ENCODE data around the gene TFCP2L1.

TFCP2L1 gene

DNA sequence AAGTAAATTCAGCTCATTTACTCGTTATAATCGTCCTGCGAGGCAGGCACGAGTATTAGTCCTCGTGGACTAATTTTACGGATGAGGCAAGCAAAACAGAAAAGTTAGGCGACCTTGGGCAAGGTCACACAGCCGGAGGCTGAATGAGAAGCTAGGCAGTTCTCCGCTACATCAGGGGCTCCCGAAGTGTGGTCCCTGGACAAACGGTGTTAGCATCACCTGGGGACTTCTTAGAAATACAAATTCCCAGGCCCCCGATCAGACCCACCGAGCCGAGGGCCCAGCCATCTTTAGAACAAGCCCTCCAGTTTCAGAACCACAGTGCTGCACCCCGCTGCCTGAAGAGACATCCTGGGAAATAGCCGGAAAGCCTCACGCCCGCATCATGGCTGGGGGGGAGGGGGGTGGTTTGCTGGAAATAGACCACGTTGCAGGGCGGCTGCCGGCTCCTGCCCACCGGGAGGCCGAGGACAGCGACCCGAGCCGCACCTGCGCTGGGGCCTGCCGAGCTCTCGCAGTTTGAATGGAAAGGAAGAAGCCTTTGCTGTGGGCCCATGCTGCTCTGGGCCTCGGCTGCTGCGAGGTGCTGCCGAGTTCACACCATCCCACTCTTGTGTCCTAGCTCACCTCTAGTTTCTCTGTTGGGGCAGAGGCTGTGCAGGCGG is 72.2 kb downstream of the TFCP2L1 start:
- no peak for DNase-seq

- DNase-seq, result no peak
These were observed 73.3 kb downstream of the TFCP2L1 start for GRCh38 chr2:121211689-121212151.

DNA sequence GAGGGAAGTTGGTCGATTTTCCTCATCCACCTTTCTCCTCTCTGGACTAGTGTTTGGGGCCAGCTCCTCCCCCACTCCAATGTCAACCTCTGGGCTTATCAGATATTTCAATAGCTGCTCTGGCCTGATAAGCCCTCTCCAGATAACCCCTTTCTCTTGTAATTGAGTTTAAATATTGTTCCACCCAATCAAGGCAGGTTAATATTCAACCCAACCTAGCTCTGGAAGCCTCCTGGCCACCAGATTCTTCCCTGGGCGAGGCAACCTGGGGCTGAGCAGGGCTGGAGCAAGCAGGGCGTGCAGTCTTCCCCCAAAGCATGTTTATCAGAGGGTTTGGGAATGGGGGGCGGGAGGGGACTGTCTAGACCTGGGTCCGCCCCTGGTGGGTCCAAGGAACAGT is 73.8 kb downstream of the TFCP2L1 start:
- no peak for DNase-seq

DNA sequence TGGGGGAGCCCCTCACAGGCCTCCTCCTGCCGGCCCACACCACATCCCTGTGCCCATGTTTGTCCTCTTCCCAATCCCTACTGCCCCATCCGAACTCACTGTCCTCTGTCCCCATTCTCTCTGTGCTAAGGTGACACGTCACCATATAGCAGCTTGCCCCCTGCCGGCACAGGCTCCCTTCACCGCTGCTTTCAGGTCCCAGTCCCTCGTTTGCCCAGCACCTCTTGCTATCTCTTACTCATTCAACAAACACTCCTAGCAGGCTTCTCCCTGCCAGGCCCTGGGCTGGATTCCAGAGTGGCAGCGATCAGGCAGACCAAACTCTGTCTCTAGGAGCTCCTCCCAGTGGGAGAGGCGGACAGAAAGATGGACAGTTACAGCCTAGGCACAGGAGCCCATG is 74.3 kb downstream of the TFCP2L1 start:
- DNase-seq, result no peak

- DNase-seq, result no peak
These were observed 75.9 kb downstream of the TFCP2L1 start for GRCh38 chr2:121209014-121209610.

DNA sequence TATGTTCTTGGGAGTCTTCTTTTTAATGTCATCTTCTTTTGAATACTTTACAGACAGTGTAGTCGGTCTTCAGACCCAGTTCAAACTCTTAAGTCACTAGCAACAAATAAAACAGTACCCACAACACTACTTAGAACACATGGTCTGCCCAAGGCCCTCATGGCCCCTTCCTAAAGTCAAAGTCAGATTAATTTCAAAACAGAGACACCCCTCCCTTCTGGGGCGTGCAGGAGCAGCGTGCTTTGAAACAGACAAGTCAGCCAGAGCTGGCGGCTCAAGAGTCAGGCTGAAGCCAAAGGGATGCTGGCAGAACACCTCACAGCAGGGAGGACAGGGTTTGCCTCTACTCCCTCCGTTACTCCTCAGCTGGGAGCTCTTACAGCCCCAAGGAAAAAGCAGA is 77.5 kb downstream of the TFCP2L1 start:
- DNase-seq, result no peak

DNA sequence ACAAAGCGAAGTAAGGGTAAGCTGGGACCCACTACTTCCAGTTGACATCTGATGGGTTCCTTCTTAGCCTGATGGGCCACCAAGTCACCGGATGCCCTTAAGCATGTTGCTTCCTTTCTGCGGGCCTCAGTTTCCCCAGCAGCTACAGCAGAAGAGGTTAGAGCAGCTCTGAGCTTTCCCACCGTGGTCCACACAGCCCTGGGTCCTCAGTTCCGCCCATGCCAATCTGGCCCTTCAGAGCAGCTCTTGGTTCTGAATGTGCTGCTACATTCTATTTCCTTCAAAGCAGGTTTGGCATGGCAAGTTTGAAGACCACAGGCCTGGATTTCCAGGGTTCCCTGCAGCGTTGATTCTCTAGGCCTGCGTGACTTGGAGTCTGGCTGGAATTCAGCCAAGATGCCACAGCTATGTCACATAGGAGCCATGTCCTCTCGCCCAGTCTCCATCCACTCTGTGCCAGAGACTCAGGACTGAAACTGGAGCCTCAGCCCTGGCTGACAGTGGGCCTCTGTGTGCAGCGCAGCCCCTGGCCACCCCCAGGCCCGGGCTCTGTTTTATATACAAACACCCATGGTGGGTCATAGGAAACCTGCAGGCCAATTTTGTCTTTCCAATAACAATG is 79.6 kb downstream of the TFCP2L1 start:
- no peak for DNase-seq

GRCh38 chr2:121203591-121204249 is 81.3 kb downstream of the TFCP2L1 start:
- DNase-seq, result no peak

- DNase-seq, result no peak
These were observed 82.3 kb downstream of the TFCP2L1 start for GRCh38 chr2:121202541-121203310.

- no peak for DNase-seq
These were observed 83.2 kb downstream of the TFCP2L1 start for GRCh38 chr2:121201796-121202195.

DNA sequence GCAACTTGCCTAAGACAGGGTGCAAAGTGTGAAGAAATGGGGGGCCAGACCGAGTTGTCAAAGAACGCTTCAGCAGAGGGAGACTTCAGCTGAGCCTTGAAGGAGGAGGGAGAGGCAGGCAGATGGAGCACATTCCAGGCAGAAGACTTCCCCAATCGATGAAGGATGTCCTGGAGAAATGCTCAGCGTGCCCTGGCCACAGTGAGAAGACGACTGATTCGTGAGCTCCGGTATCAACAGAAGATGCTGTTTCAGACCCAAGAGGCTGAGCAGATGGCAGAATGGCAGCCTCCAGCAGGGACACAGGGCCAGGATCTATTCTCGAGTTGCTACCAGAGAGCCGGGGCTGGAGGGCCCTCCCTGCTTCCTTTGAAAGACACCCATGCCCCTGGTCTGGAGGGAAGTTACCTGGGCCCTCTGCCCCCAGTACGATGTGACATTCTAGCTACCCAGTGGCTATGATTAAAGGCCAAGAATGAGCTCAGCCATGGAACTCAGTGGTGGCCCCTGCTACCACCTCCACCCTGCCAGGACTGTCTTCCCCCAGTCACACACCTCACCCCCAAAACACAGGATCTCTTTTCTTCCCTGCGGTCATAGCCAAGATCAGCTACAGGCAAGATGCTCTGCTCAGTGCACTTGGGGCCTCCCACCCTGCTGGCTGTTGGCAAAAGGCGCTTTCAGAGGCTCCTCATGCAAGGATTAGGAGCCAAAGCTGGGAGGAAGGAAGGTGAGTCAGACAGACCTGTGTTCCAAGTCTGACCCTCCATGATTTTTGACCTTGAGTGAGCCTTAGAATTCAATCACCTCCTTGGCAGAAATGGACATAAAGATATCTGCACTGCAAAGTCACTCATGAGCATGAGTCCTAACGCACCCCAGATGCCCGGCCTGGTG is 84.3 kb downstream of the TFCP2L1 start:
- DNase-seq, result no peak

DNA sequence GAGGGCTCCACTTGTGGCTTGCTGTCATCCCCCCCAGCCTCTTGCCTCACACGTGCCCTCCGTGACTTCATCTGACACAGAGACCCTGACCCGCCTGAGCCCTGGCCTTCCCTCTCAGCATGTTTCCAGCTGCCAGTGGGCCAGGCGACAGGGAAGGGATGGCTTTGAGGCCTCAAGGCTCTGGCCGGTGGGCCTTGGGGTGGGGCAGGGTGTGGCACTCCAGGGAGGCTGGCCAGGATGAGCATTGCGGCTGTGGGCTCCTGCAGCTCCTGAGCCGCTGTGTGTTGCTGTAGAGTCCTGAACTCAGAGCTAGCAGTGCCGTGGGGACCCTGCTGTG is 85.0 kb downstream of the TFCP2L1 start:
- DNase-seq, result no peak

DNA sequence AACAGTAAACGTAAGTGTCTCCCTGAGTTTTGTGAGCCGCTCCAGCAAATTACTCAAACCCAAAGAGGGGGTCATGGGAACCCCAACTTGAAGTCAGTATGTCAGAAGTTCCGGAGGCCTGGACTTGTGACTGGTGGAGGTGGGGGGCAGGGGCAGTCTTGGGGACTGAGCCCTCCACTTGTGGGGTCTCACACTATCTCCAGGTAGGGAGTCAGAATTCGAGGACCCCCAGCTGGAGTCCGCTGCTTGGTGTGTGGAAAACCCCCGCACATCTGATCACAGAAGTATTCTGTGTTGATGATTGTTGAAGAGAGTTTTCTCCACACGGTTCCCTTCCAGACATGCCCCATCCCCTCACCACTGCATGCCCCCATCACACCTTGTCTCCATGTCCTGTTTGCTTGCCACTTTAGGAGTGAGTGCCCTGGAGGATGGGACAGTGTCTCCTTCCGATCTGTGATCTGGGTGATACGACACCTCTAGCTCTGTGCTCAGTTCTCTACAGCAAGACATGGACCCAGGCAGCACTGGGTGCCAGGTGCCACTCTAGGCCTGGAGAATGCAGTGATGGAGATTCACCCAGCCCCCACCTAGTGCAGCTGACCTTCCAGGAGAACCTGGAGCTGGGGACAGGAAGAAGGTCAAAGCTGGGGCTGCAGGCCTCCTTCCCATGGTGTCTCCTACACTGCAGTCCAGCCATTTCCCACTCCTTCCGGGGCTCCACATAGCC is 85.6 kb downstream of the TFCP2L1 start:
- no peak for DNase-seq

DNA sequence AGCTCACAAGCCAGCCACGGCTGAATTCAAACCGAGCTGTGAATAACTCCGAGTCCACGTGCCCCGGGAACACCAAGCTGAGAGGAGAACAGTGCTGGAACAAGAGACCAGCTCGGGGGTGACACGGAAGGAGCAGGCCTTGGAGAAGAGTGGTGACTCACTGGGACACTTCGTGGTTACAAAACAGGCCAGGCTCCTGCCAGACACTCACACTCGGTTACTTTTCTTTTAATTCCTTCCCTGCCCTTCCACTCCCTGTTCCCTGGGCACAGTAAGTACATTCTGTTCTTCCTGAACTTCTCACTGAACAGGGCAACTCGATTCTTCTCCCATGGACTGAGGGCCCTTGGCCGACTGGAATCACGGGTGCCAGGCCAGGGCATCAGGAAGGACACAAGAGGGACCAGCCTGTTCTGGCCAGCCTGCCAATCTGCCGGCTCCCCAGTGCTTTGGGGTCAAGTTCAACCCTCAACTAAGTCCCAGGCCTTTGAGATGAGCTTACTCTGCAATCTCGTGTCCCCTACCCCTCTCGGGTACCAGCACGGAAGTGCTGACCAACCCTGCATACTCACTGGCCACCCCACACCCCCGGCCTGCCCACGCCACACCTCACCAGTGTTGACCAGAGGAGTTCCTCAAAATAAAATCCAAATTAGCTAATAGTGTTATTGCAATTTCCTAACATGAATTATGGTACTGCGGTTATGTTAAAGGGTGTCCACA is 87.5 kb downstream of the TFCP2L1 start:
- no peak for DNase-seq

GRCh38 chr2:121196849-121197155 is 88.2 kb downstream of the TFCP2L1 start:
- no peak for DNase-seq

DNA sequence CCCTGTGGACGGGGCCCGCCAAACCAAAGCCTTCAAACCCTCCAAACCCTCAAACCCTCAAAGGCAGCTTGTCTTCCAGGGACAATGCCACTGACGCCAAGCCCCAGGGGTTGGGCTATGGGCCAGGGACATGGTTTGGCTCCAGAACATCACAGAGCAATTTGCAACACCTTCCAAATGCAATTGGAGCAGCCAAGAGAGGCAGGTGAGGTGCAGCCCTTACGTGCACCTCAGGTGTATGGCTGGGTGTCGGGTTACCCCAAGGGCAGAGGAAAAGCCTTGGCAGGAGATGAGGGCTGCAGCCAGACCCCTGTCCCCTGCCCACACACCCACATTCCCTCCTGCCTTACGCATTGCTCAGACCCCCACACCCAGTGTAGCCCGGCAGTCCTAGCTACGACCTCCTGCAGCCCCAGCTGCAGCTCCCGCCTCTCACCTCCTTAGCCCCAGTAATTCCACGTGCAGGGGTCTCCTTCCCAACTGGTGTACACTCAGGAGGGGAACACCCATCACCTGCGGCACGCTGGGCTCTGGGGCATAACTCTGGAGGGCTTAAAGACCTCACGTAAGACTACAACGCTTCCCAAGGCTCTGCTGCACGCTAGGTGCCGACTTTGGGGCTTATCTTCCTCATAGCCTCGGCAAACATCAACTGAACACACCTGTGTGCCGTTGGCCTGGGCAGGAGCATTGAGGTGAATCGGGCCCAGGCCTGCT is 88.7 kb downstream of the TFCP2L1 start:
- no peak for DNase-seq

DNA sequence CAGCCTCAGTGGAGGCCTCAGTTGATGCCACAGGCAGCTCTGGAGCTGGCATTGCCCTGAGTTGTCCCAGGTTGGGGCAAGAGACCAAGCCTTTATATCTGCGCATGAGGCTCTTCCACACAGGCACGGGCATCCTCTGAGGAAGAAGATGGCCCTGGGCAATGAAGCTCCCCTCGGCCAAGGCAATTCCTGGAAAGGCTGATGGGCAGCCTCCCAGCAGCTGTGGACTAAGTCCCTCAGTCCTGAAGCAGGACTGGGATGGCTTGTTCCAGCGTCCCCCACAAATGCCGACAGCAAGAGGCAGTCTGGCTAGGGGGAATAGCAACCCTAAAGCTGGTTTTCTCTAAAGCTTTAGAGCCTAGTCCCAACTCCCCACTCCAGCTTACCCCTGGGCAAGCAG is 90.0 kb downstream of the TFCP2L1 start:
- DNase-seq, result no peak

- DNase-seq, result no peak
These were observed 90.4 kb downstream of the TFCP2L1 start for GRCh38 chr2:121194626-121195025.

GRCh38 chr2:121193185-121193584 is 91.8 kb downstream of the TFCP2L1 start:
- DNase-seq, result no peak

GRCh38 chr2:121192576-121192975 is 92.4 kb downstream of the TFCP2L1 start:
- no peak for DNase-seq
